GM13976 (cell line): ENCODE data around the gene RABEP2.
A peak's percentile ranks its signal among the peaks of the same experiment; 100 is the strongest.
"Not testable (repeated sequence)": the region's sequence is repeated elsewhere in the genome, so short reads cannot be mapped to it uniquely, and the experiment has no call there.

Experiments
- DNase-seq: peaks from one replicate; pipeline ENCODE4 v3.0.0; 2012; ENCODE audit warnings: low spot score
- in situ Hi-C: fragments of 300-500 bp; cut with MboI; formaldehyde crosslinking; loops from one replicate; pipeline ENCODE4 v1.12.0; 2022; ENCODE audit warnings: low sequenced_read_pairs, mixed read lengths, inconsistent platforms; ENCODE audit not compliant: unreplicated experiment
- TF ChIP-seq, protein P1 (sequence below): IDR thresholded peaks from 2 replicates; pipeline ENCODE4 v1.5.1; 2012; ENCODE audit warnings: borderline replicate concordance, mild to moderate bottlenecking; ENCODE audit not compliant: insufficient read depth; ENCODE audit errors: extremely low read depth, missing control alignments, control extremely low read depth

RABEP2 gene

GRCh38 chr16:28932339-28933141 lies 7.5 kb upstream of the RABEP2 start:
- DNase-seq, result no peak
- in situ Hi-C loops, result no loop called here
- TF ChIP-seq, protein P1, sequence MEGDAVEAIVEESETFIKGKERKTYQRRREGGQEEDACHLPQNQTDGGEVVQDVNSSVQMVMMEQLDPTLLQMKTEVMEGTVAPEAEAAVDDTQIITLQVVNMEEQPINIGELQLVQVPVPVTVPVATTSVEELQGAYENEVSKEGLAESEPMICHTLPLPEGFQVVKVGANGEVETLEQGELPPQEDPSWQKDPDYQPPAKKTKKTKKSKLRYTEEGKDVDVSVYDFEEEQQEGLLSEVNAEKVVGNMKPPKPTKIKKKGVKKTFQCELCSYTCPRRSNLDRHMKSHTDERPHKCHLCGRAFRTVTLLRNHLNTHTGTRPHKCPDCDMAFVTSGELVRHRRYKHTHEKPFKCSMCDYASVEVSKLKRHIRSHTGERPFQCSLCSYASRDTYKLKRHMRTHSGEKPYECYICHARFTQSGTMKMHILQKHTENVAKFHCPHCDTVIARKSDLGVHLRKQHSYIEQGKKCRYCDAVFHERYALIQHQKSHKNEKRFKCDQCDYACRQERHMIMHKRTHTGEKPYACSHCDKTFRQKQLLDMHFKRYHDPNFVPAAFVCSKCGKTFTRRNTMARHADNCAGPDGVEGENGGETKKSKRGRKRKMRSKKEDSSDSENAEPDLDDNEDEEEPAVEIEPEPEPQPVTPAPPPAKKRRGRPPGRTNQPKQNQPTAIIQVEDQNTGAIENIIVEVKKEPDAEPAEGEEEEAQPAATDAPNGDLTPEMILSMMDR, result no peak

GRCh38 chr16:28931801-28932225 lies 6.8 kb upstream of the RABEP2 start, which contains the start of gene CD19:
Gene CD19 (plus strand): TSS chr16:28931971. CDS start chr16:28932001, 30 bp downstream.
- DNase-seq, result peak; percentile 74
- in situ Hi-C loops, result no loop called here
- TF ChIP-seq, protein P1, result no peak

DNA sequence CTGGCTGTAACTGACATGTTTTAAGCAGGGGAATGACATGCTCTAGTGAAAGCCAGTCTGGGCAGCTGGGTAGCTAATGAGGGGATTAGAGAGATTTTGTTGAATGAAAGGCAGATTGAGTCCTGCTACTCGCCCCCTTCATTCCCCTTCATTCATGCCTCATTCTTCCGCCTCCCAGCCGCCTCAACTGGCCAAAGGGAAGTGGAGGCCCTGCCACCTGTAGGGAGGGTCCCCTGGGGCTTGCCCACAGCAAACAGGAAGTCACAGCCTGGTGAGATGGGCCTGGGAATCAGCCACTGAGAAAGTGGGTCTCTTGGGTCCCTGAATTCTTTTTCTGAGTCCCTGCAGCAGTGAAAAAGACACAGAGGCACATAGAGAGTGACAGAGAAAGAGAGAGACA lies 5.6 kb upstream of the RABEP2 start:
- DNase-seq, result no peak
- in situ Hi-C loops, result no loop called here
- TF ChIP-seq, protein P1, result no peak

DNA sequence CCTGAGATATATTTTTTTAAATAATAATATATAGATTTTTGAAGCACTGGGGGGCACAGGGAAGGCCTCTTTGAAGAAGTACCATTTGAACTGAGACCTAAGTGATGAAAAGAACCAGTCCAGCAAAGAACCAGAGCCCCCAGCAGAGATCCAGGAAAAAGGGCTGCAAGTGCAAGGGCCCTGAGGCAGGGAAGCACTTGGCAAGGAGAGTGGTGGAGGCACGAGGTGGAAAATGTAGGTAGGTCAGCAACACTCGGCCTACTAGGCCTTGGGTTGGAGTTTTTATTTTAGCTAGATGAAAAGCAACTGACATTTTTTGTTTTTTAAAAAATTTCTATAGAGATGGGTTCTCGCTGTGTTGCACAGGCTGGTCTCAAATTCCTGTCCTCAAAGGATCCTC lies 5.2 kb upstream of the RABEP2 start:
- TF ChIP-seq, protein P1, result no peak
- no peak for DNase-seq
- in situ Hi-C loops, result no loop called here

DNA sequence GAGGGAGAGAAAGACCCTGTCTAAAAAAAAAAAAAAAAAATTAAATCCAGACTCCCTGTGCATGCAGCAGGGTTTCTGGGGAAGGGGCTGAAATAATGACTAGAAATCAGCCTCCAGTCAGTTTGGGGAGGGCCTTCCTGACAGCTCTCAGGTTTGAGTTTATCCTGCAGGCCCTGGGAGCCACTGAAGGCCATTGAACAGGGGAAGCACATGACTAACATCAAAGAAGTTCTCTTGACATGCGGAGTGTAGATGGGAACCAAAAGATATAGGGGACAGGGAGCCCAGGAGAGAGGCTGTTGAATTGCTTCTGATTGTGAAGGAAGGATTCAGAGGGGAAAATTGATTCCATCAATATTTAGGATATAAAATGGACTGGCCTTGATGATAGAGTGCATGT lies 2.8 kb upstream of the RABEP2 start:
- DNase-seq, result no peak
- in situ Hi-C loops, result no loop called here
- TF ChIP-seq, protein P1, result no peak

DNA sequence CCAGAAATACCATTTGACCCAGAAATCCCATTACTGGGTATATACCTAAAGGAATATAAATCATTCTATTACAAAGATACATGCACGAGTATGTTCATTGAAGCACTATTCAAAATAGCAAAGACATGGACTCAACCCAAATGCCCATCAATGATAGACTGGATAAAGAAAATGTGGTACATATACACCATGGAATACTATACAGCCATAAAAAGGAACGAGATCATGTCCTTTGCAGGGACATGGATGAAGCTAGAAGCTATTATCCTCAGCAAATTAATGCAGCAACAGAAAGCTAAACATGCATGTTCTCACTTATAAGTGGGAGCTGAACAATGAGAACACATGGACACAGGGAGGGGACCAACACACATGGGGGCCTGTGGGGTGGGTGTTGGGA lies 1.2 kb upstream of the RABEP2 start:
- DNase-seq, in situ Hi-C loops: not testable (repeated sequence)

DNA sequence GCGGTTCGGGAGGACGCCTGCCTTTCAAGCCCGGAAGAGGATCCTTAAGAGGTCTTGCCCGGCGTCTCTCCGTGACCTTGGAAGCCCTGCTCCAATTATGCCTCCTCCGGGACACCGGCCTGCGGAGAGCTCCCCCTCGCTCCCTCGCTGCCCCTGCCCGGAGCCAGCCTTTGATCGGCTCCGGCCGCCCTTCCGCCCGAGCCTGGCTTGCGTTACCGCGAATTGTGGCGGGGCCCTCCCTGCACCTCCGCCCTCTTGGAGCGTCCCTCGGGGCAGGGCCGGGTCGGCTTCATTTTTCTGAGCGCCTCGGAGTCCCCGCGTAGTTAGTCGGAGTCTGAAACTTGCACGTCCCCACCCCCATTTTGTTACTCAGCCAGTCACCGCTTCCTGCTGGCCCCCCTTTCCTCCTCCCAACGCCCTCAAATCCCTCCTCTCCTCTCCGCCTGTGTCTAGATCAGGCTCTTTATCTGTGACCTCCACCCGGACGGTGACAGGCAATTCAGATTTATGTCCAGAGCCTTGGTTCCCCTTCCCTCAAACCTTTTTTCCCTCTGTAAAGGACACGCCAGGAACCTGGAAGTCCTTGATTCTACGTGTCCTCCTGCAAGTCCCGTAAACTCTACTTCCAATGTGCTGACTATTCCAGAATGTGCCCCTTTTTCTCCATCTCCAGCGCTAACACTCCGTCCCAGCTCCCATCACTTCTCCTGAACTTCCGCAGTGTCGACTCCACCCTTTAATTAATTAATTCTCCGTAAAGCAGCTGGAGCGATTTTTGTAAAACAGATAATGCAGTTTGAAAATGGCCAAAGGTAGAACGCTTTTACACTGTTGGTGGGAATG lies 569 bp upstream of the RABEP2 start:
- in situ Hi-C loops, result no loop called here
- peak; percentile 77 for DNase-seq
- TF ChIP-seq, protein P1, result no peak
